CD14-positive monocyte (primary cell): ENCODE measurements around the gene SHOC1. TPM values are rescaled to one million over a fixed set of nuclear protein-coding genes. Genes with fewer than 3 reads are reported as not detected.
A peak's percentile ranks its signal among the peaks of the same experiment; 100 is the strongest.

ENCODE experiments used
- DNase-seq, 3 donors: peaks; one replicate each; pipeline ENCODE4 v3.0.0-alpha.2; 2011 to 2022
- H2AFZ ChIP-seq: 2 replicates; pipeline ENCODE4 v1.6.0; 2012; ENCODE audit warnings: mild to moderate bottlenecking, low read depth, low read length, inconsistent platforms; ENCODE audit not compliant: insufficient read depth, poor library complexity, severe bottlenecking
- H3K27ac ChIP-seq, 2 donors: 1 replicate in 1 of 2; 2 replicates in 1 of 2; pipeline ENCODE4 v1.5.1; 2012 to 2013; ENCODE audit warnings: low read length in 2 of 2, control low read depth in 1 of 2, inconsistent platforms in 1 of 2, low read depth in 1 of 2, mild to moderate bottlenecking in 1 of 2
- H3K27me3 ChIP-seq, 2 donors: one replicate each; pipeline versions ENCODE4 v1.6.0 to v1.6.1; 2011 to 2013; ENCODE audit warnings: low read length in 2 of 2; ENCODE audit not compliant: control insufficient read depth in 2 of 2, insufficient read depth in 2 of 2
- H3K36me3 ChIP-seq, 2 donors: replicated peaks in 1 of 2; 1 replicate in 1 of 2; 2 replicates in 1 of 2; pipeline versions ENCODE4 v1.5.1 to v1.6.1; 2012 to 2013; ENCODE audit warnings: low read length in 2 of 2, control low read depth in 1 of 2, inconsistent platforms in 1 of 2, mild to moderate bottlenecking in 1 of 2; ENCODE audit not compliant: insufficient read depth in 2 of 2, control insufficient read depth in 1 of 2
- H3K4me1 ChIP-seq, 2 donors: 1 replicate in 1 of 2; 2 replicates in 1 of 2; pipeline versions ENCODE4 v1.5.1 to v1.6.1; 2012 to 2013; ENCODE audit warnings: low read length in 2 of 2, control low read depth in 1 of 2, inconsistent platforms in 1 of 2, mild to moderate bottlenecking in 1 of 2, moderate library complexity in 1 of 2; ENCODE audit not compliant: insufficient read depth in 2 of 2, control insufficient read depth in 1 of 2
- H3K4me2 ChIP-seq: replicated peaks from 2 replicates; pipeline ENCODE3; 2012; ENCODE audit warnings: low read length, moderate library complexity, mild to moderate bottlenecking; ENCODE audit not compliant: poor library complexity, severe bottlenecking; ENCODE audit errors: extremely low read depth
- H3K4me3 ChIP-seq, 3 experiments: fragments of 200-600 bp in 1 of 3; sonication (generic) in 1 of 3; replicated peaks in 1 of 3; 1 replicate in 2 of 3; 2 replicates in 1 of 3; pipeline ENCODE4 v1.5.1; 2011 to 2013; ENCODE audit warnings: low read length in 3 of 3, mild to moderate bottlenecking in 3 of 3, control low read depth in 2 of 3, low read depth in 2 of 3, inconsistent platforms in 1 of 3, moderate library complexity in 1 of 3
- H3K79me2 ChIP-seq: 2 replicates; pipeline ENCODE4 v1.6.0; 2012; ENCODE audit warnings: mild to moderate bottlenecking, control low read depth, inconsistent platforms, low read length, moderate library complexity; ENCODE audit not compliant: insufficient read depth
- H3K9ac ChIP-seq: 2 replicates; pipeline ENCODE4 v1.6.0; 2017; ENCODE audit warnings: low read length, mild to moderate bottlenecking; ENCODE audit not compliant: insufficient read depth, poor library complexity, severe bottlenecking
- H3K9me3 ChIP-seq, 2 donors: replicated peaks in 1 of 2; 1 replicate in 1 of 2; 2 replicates in 1 of 2; pipeline versions ENCODE4 v1.5.1 to v1.6.1; 2012 to 2013; ENCODE audit warnings: low read length in 2 of 2, control low read depth in 1 of 2; ENCODE audit not compliant: control insufficient read depth in 1 of 2, insufficient read depth in 1 of 2
- H4K20me1 ChIP-seq: 2 replicates; pipeline ENCODE4 v1.6.0; 2012; ENCODE audit warnings: mild to moderate bottlenecking, low read length, control low read depth, moderate library complexity; ENCODE audit not compliant: insufficient read depth
- H3K27ac Mint-ChIP-seq, 7 donors: one replicate each; pipeline ENCODE4 v1.8.0; 2020; ENCODE audit warnings: mild to moderate bottlenecking in 7 of 7, mixed read lengths in 7 of 7, moderate library complexity in 6 of 7, inconsistent platforms in 2 of 7
- H3K27me3 Mint-ChIP-seq, 3 donors: one replicate each; pipeline ENCODE4 v1.8.0; 2021 to 2022; ENCODE audit warnings: low read depth in 3 of 3, mild to moderate bottlenecking in 3 of 3, mixed read lengths in 3 of 3, moderate library complexity in 3 of 3, inconsistent platforms in 1 of 3
- H3K36me3 Mint-ChIP-seq, 2 donors: one replicate each; pipeline ENCODE4 v1.8.0; 2020; ENCODE audit warnings: mixed read lengths in 2 of 2, inconsistent platforms in 1 of 2, mild to moderate bottlenecking in 1 of 2
- H3K4me1 Mint-ChIP-seq: one replicate; pipeline ENCODE4 v1.8.0; 2020; ENCODE audit warnings: mild to moderate bottlenecking, mixed read lengths
- H3K4me3 Mint-ChIP-seq, 2 donors: one replicate each; pipeline ENCODE4 v1.8.0; 2020; ENCODE audit warnings: mild to moderate bottlenecking in 2 of 2, mixed read lengths in 2 of 2, moderate library complexity in 1 of 2
- H3K9me3 Mint-ChIP-seq, 7 donors: one replicate each; pipeline ENCODE4 v1.8.0; 2020 to 2022; ENCODE audit warnings: mixed read lengths in 7 of 7, mild to moderate bottlenecking in 6 of 7, moderate library complexity in 6 of 7, inconsistent platforms in 2 of 7
- CTCF ChIP-seq: fragments of 200-600 bp; IDR thresholded peaks from one replicate; pipeline ENCODE4 v1.8.0; 2022; ENCODE audit warnings: antibody characterized with exemption, mild to moderate bottlenecking
- WGBS: methylation state at CpG from one replicate; pipeline ENCODE4 v1.1.5; 2013; ENCODE audit warnings: missing lambda C conversion rate; ENCODE audit not compliant: insufficient coverage; 5-methylcytosine and 5-hydroxymethylcytosine counted together
- intact Hi-C, 2 donors: fragments of 100-400 bp; cut with micrococcal nuclease; formaldehyde crosslinking; loops; one replicate each; pipeline versions ENCODE4 v1.15.0 to v1.15.1; 2023
- polyA plus RNA-seq, 3 donors: library from polyadenylated mRNA; depleted of rRNA in 1 of 3; unstranded in 2 of 3; stranded (reverse) in 1 of 3; fragments of 300-500 nt in 2 of 3; fragments of >200 nt in 1 of 3; fragmentation: Illumina TruSeq in 2 of 3; gene quantifications; 1 replicate in 2 of 3; 2 replicates in 1 of 3; pipeline ENCODE4 v1.2.3, GENCODE V29; 2012 to 2021

SHOC1 gene
- polyA plus RNA-seq, 3 donors = not detected

GRCh38 chr9:111762556-111762955, 32.2 kb downstream of the SHOC1 start:
- Mint-ChIP-seq H3K36me3 (no peaks in the 10 kb centered on the region), H3K4me3 (no peak overlapping the region), H3K27ac (no peak overlapping the region), H3K27me3 (peaks cover 0 to 2% (median 0%) of the 10 kb centered on the region in 3 donors), H3K4me1 (no peaks in the 10 kb centered on the region), H3K9me3 (peaks cover 7 to 18% (median 12%) of the 10 kb centered on the region in 7 donors)
- no peak for TF ChIP-seq CTCF
- Histone ChIP-seq H3K79me2 (no peaks in the 10 kb centered on the region), H3K36me3 (no peaks in the 10 kb centered on the region), H3K9me3 (peaks cover 0 to 4% of the 10 kb centered on the region in 2 donors), H4K20me1 (no peaks in the 10 kb centered on the region), H2AFZ (no peak overlapping the region), H3K27me3 (no peaks in the 10 kb centered on the region), H3K4me2 (no peak overlapping the region), H3K9ac (no peak overlapping the region), H3K4me1 (no peaks in the 10 kb centered on the region), H3K27ac (no peak overlapping the region), H3K4me3 (no peak overlapping the region)
- DNase-seq = no peak
- intact Hi-C loops = loop anchor here in 1 of 2 donors (5.0 kb wide), 1 partner anchor 310 kb away; no protein-coding TSS in a partner anchor
- WGBS = no CpG with 5 or more reads among the region's 2 CpGs

- no peak overlapping the region for H3K4me2 ChIP-seq
- no peaks in the 10 kb centered on the region for H3K9me3 Mint-ChIP-seq
Observed at GRCh38 chr9:111759762-111760639, 34.7 kb downstream of the SHOC1 start.

More at GRCh38 chr9:111759762-111760639, 34.7 kb downstream of the SHOC1 start:
- no peak overlapping the region for H3K4me3 Mint-ChIP-seq
- no peaks in the 10 kb centered on the region for H3K27me3 ChIP-seq
- no peak overlapping the region for H3K27ac Mint-ChIP-seq
- no peaks in the 10 kb centered on the region for H3K4me1 ChIP-seq
- no peaks in the 10 kb centered on the region for H3K4me1 Mint-ChIP-seq
- peak; percentile 65 for TF ChIP-seq CTCF
- no peaks in the 10 kb centered on the region for H3K9me3 ChIP-seq
- 80% methylated on average over 1 of the region's 2 CpGs for WGBS
- no peak overlapping the region for H3K27ac ChIP-seq
- no peak overlapping the region for H3K4me3 ChIP-seq
- no peak overlapping the region for H2AFZ ChIP-seq
- H3K9ac ChIP-seq = no peak overlapping the region
- H3K36me3 ChIP-seq = no peaks in the 10 kb centered on the region
- intact Hi-C loops = loop anchor here (1.0 to 10.0 kb wide), 3 partner anchors 312 to 605 kb away; no protein-coding TSS in a partner anchor
- peaks cover 0 to 2% (median 0%) of the 10 kb centered on the region in 3 donors for H3K27me3 Mint-ChIP-seq
- peak; percentile 32 to 48 (median 39) for DNase-seq
- H3K79me2 ChIP-seq = no peaks in the 10 kb centered on the region
- H4K20me1 ChIP-seq = no peaks in the 10 kb centered on the region
- no peaks in the 10 kb centered on the region for H3K36me3 Mint-ChIP-seq
